SIG-M5 treated with dmso at 0.1 percent for 504 hours (cell line): Measurements from ENCODE around the gene TKTL1.
"Not testable (repeated sequence)": the region's sequence is repeated elsewhere in the genome, so short reads cannot be mapped to it uniquely, and the experiment has no call there.

Experiments used
- DNase-seq: peaks from one replicate; lab custom pipeline; 2025; ENCODE audit not compliant: unreplicated experiment; lab: John Stamatoyannopoulos, UW

TKTL1 gene

GRCh38 chrX:154295664-154296310 is at the start of gene TKTL1:
TSS of gene TKTL1 (plus strand) at chrX:154295795. CDS start at chrX:154295860, 65 bp downstream.
- DNase-seq = no peak

GRCh38 chrX:154247377-154248045 is 48.1 kb upstream of the TKTL1 start:
- not testable (repeated sequence) for DNase-seq

- not testable (repeated sequence) for DNase-seq
Measured at GRCh38 chrX:154248076-154248475, 47.5 kb upstream of the TKTL1 start.

GRCh38 chrX:154257282-154257681 is 38.3 kb upstream of the TKTL1 start, which contains the start of gene OPN1MW3:
TSS of gene OPN1MW3 (plus strand) at chrX:154257582. CDS start at chrX:154257620, 38 bp downstream.
- not testable (repeated sequence) for DNase-seq

- not testable (repeated sequence) for DNase-seq
Measured at GRCh38 chrX:154258711-154259110, 36.9 kb upstream of the TKTL1 start.

- not testable (repeated sequence) for DNase-seq
Measured at GRCh38 chrX:154263072-154263471, 32.5 kb upstream of the TKTL1 start.

GRCh38 chrX:154269245-154269644 is 26.4 kb upstream of the TKTL1 start:
- DNase-seq = not testable (repeated sequence)

GRCh38 chrX:154284489-154285338 is 10.9 kb upstream of the TKTL1 start:
- DNase-seq = not testable (repeated sequence)

GRCh38 chrX:154286406-154286805 is 9.2 kb upstream of the TKTL1 start:
- DNase-seq = not testable (repeated sequence)

- DNase-seq = no peak
Measured at GRCh38 chrX:154294791-154295574, 612 bp upstream of the TKTL1 start, which contains the start of gene TEX28. TSS of gene TEX28 (minus strand) at chrX:154295124. CDS start at chrX:154292117, 3,007 bp downstream.

- DNase-seq = no peak
Measured at GRCh38 chrX:154296731-154297130, 1.1 kb downstream of the TKTL1 start.

GRCh38 chrX:154298312-154298711 is 2.7 kb downstream of the TKTL1 start:
- no peak for DNase-seq

- peak; percentile 78 for DNase-seq
Measured at GRCh38 chrX:154300816-154301215, 5.2 kb downstream of the TKTL1 start.

- not testable (repeated sequence) for DNase-seq
Measured at GRCh38 chrX:154302998-154303397, 7.4 kb downstream of the TKTL1 start.

- no peak for DNase-seq
Measured at GRCh38 chrX:154303476-154303875, 7.9 kb downstream of the TKTL1 start.

- DNase-seq = no peak
Measured at GRCh38 chrX:154304846-154305245, 9.3 kb downstream of the TKTL1 start.

- DNase-seq = no peak
Measured at GRCh38 chrX:154305541-154306205, 10.1 kb downstream of the TKTL1 start.

GRCh38 chrX:154307202-154307601 is 11.6 kb downstream of the TKTL1 start:
- DNase-seq = no peak

GRCh38 chrX:154308108-154308946 is 12.7 kb downstream of the TKTL1 start:
- peak; percentile 40 for DNase-seq
